Mucosa of descending colon (tissue), 3 donors: ENCODE data around the gene EIF4G1. TPM values are rescaled to one million over a fixed set of nuclear protein-coding genes. Genes with fewer than 3 reads are reported as not detected.

ENCODE experiments used
- ATAC-seq: fragments of 200-7000 bp; cut with Tn5 transposase; one replicate; pipeline ENCODE4 v1.9.1; 2020; ENCODE audit warnings: mild to moderate bottlenecking, moderate library complexity
- DNase-seq, 3 donors: peaks; one replicate each; pipeline ENCODE4 v3.0.0-alpha.2; 2020
- H3K36me3 ChIP-seq: fragments of 200-600 bp; one replicate; pipeline ENCODE4 v1.8.0; 2021; ENCODE audit warnings: low read depth, mild to moderate bottlenecking
- H3K4me1 ChIP-seq: fragments of 200-600 bp; one replicate; pipeline ENCODE4 v1.8.0; 2021; ENCODE audit warnings: low read depth, mild to moderate bottlenecking
- H3K4me3 ChIP-seq: fragments of 200-600 bp; one replicate; pipeline ENCODE4 v1.8.0; 2021; ENCODE audit warnings: mild to moderate bottlenecking
- H3K9me3 ChIP-seq: fragments of 200-600 bp; one replicate; pipeline ENCODE4 v1.8.0; 2021; ENCODE audit warnings: mild to moderate bottlenecking
- intact Hi-C, 2 donors: fragments of 100-400 bp; cut with DNase I in 1 of 2; cut with micrococcal nuclease in 1 of 2; formaldehyde crosslinking; loops; one replicate each; pipeline versions ENCODE4 v1.11.0 to v1.11.1; 2022; cut with DNase I, micrococcal nuclease
- total RNA-seq, 3 donors: library from RNA; stranded (reverse); fragmentation: NEBNext Ultra II Directional in 2 of 3; extraction: Animal tissue kit (Norgen Biotek cat#: 25700) in 2 of 3; gene quantifications; one replicate each; pipeline versions ENCODE4 v1.2.1 to v1.2.4, GENCODE V29; 2021 to 2023
- TF ChIP-seq, protein P1 (sequence below): fragments of 200-600 bp; IDR thresholded peaks from one replicate; pipeline ENCODE4 v1.8.0; 2022; ENCODE audit warnings: antibody characterized with exemption, mild to moderate bottlenecking
- donor health status: DM: no; HTN: no; CAD: no; lungs with moderate emphysema.
- donor health status: DM: no; HTN: no; CAD: no.
- donor health status: DM: no; HTN: yes; CAD: no.

The EIF4G1 gene
- total RNA-seq, 3 donors from 2014 or later, result 256 to 305 (median 267) TPM

DNA sequence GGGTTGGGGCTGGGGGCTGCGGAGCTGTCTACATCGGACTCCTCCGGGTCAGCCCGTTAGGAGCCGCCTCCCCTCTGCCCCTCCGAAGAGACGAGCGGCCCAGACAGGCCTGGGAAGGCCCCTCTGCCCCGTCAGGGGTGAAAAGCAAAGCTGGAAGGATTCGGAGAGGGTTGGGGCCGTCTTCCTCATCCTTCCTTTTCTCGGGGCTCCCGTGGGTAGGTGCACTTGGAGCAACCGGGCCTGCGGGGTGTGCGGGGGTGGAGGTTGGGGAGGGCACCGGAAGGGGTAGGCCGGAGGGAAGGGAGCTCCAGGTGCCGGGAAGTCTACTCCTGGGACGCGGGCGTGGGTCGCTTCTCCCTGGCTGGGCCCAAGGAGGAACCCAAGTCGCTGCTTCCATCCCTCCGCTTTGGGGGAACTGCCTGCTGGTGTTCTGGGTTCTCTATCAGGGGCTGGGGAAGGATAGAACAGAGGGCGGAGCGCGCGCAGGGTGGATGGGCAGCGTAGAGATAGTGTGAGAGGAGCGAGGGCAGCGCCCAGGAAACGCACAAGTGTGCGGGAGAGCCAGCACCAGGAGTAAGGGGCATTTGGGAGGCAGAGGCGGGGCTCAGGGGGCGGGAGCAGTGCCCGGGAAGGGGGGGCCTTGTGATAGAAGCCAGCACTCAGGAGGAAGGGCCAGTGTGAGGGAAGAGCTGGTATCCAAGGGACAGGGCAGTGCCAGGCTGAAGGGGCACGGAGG is 47.7 kb downstream of the EIF4G1 start:
- peak; percentile 83 to 87 (median 86) for DNase-seq
- no peaks in the 10 kb centered on the region for H3K36me3 ChIP-seq
- H3K9me3 ChIP-seq, result no peaks in the 10 kb centered on the region
- peak overlapping the region; percentile 96 for H3K4me3 ChIP-seq
- ATAC-seq, result peak; percentile 53
- intact Hi-C loops, result no loop called here
- TF ChIP-seq, protein P1, sequence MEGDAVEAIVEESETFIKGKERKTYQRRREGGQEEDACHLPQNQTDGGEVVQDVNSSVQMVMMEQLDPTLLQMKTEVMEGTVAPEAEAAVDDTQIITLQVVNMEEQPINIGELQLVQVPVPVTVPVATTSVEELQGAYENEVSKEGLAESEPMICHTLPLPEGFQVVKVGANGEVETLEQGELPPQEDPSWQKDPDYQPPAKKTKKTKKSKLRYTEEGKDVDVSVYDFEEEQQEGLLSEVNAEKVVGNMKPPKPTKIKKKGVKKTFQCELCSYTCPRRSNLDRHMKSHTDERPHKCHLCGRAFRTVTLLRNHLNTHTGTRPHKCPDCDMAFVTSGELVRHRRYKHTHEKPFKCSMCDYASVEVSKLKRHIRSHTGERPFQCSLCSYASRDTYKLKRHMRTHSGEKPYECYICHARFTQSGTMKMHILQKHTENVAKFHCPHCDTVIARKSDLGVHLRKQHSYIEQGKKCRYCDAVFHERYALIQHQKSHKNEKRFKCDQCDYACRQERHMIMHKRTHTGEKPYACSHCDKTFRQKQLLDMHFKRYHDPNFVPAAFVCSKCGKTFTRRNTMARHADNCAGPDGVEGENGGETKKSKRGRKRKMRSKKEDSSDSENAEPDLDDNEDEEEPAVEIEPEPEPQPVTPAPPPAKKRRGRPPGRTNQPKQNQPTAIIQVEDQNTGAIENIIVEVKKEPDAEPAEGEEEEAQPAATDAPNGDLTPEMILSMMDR, result no peak
- peaks cover 22% of the 10 kb centered on the region for H3K4me1 ChIP-seq

DNA sequence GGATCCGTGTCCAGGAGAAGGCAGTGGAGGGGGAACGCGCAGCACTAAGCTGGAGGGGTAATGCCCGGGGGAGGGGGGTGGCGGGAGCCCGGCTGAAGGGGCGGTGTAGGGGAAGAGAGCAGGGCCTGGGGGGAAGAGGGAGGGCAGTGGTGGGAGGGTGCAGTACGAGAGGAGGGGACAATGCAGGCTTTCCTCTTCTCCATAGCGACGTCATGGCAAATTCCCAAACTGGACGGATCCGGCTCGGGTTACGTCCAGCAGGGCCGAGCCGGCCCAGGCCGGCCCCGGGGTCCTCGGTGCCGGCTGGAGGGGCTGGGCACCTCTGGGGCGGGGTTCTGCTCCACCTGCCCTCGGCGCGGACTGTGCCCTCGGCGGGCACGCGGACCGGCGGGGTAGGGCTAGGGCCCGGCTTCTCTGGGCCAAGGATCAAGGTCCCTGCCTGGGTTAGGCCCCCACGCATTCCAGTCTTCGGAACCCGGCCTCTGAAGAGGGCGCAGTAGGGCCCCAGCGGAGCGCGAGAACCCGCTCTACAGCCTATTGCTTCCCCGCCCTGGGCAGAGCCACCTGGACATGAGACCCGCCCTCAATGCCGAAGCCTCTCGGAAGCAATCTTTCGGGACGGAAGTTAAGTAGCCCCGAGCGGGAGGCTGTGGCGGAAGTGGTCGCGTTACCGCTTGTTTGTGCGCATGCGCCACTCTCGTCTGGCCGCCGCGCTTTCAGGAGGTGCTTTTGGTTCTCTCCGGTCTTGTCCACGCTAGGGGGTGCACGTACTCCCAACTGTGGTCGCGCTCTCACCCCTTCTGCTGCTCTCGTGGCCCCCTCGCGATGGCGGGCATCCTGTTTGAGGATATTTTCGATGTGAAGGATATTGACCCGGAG is 48.5 kb downstream of the EIF4G1 start:
- ATAC-seq (peak; percentile 79), DNase-seq (peak; percentile 95 to 98 (median 96))
- Histone ChIP-seq H3K4me3 (peak overlapping the region; percentile 96), H3K36me3 (no peaks in the 10 kb centered on the region), H3K4me1 (peaks cover 22% of the 10 kb centered on the region), H3K9me3 (no peaks in the 10 kb centered on the region)
- TF ChIP-seq, protein P1, result peak; percentile 23
- intact Hi-C loops, result no loop called here

DNA sequence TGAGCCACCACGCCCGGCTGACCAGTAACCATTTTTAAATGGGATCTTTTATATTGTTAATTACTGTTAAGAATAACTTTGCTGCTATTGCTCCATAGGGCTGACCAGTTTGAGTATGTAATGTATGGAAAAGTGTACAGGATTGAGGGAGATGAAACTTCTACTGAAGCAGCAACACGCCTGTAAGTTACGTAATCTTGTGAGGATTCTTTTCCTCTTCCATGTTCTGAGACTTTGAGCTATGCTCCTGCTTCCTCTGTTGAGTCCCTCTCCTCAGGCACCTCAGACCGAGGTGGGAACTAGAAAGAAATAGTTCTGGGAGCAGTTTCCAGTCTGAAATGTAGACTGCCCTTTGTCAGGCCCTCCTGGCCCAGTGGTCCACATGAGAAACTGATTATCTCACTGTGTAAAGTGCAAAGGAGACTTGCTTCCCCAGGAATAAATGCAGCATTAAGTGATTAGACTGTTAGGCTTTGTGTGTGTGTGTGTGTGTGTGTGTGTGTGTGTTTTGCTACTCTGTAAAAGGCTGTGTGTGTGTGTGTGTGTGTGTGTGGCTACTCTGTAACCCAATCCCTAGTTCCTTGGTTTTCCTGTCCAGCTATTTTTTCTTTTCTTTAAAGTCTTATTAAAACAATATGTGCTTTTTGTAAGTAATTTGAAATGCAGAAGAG is 52.3 kb downstream of the EIF4G1 start:
- ATAC-seq (no peak), DNase-seq (no peak)
- Histone ChIP-seq H3K36me3 (no peaks in the 10 kb centered on the region), H3K4me3 (no peak overlapping the region), H3K4me1 (peaks cover 11% of the 10 kb centered on the region), H3K9me3 (no peaks in the 10 kb centered on the region)
- TF ChIP-seq, protein P1, result no peak
- intact Hi-C loops, result no loop called here

DNA sequence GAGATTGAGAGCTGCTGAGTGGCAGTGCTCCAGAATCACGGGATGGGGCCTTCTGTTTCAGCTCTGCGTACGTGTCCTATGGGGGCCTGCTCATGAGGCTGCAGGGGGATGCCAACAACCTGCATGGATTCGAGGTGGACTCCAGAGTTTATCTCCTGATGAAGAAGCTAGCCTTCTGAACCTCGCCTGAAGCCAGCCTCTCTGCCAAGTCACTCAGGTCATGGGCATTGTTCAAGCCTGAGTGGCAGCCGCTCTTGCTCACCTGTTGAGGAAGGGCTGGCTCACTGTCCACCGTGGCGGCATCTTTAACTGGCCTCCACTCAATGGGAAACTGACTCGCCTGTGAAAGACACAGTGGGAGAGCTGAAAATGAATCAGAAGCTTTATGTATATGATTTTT is 53.7 kb downstream of the EIF4G1 start:
- no peaks in the 10 kb centered on the region for H3K9me3 ChIP-seq
- TF ChIP-seq, protein P1, result no peak
- H3K4me3 ChIP-seq, result no peak overlapping the region
- DNase-seq, result no peak
- peaks cover 11% of the 10 kb centered on the region for H3K4me1 ChIP-seq
- no peak for ATAC-seq
- H3K36me3 ChIP-seq, result no peaks in the 10 kb centered on the region
- intact Hi-C loops, result no loop called here

DNA sequence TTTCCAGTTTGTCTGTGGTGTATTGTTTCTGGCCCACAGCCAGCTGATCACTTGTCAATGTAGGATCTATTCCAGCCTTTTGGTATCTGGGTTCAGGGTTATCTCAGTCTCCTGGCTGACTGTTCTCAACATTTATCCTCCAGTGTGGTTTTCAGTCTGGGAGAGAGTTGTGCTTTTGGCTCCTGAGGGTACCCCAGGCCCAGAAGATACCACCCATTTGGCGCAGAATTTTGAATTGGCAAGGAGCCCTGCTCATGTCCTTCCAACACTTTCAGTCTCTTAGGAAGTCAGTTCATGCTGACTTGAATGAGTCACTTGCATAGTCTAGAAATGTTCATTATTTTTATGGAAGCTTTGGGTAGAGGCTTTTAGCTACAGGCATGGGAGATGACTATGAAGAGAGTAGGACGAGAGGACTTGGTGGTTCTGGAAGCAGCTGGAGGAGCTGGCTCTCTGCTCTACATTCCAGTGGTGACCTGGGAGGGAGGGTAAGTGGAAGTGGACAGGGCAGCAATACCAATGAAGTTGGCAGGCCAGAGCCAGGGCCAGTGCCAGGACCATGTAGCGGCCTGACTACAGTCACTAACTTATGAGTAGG is 54.3 kb downstream of the EIF4G1 start:
- DNase-seq (no peak), ATAC-seq (no peak)
- H3K9me3 ChIP-seq, result no peaks in the 10 kb centered on the region
- H3K4me1 ChIP-seq, result peaks cover 8% of the 10 kb centered on the region
- intact Hi-C loops, result no loop called here
- H3K36me3 ChIP-seq, result no peaks in the 10 kb centered on the region
- TF ChIP-seq, protein P1, result no peak
- no peak overlapping the region for H3K4me3 ChIP-seq
